ENCODE results near the gene FMN2.

GRCh38 chr1:240189386-240189989, 97.8 kb downstream of the FMN2 start:
- peak; percentile 78 for TF ChIP-seq CTCF (conservative IDR thresholded peaks at IDR 0.05)
- TF ChIP-seq EZH2 (IDR thresholded peaks at IDR 0.05; ENCODE audit: low read depth): no peak
